GM23338 (cell line): Measurements from ENCODE around the gene CENPP. TPM values are rescaled to one million over a fixed set of nuclear protein-coding genes. Genes with fewer than 3 reads are reported as not detected.

Experiments
- ATAC-seq: fragments of 200-7000 bp; cut with Tn5 transposase; 3 replicates; pipeline ENCODE4 v1.9.1; 2020
- DNase-seq: peaks from one replicate; pipeline ENCODE4 v3.0.0-alpha.2; 2015; ENCODE audit warnings: low spot score
- H2AFZ ChIP-seq: fragments of 200-600 bp; sonication (generic); 2 replicates; pipeline ENCODE4 v1.8.0; 2016; ENCODE audit warnings: antibody characterized with exemption, mild to moderate bottlenecking, moderate library complexity
- H3F3A ChIP-seq: fragments of 200-600 bp; sonication (generic); replicated peaks from 2 replicates; pipeline ENCODE4 v1.8.0; 2017; ENCODE audit warnings: antibody characterized with exemption, mixed run types, low read depth
- H3K27ac ChIP-seq: fragments of 200-600 bp; sonication (generic); 2 replicates; pipeline ENCODE4 v1.6.1; 2016; ENCODE audit warnings: low read depth
- H3K27me3 ChIP-seq: fragments of 200-600 bp; sonication (generic); 2 replicates; pipeline ENCODE4 v1.8.0; 2016; ENCODE audit warnings: mild to moderate bottlenecking, mixed run types, moderate library complexity; ENCODE audit not compliant: insufficient read depth
- H3K36me3 ChIP-seq: fragments of 200-600 bp; sonication (generic); 2 replicates; pipeline ENCODE4 v1.8.0; 2016; ENCODE audit warnings: mild to moderate bottlenecking; ENCODE audit not compliant: insufficient read depth
- H3K4me1 ChIP-seq: fragments of 200-600 bp; sonication (generic); 2 replicates; pipeline ENCODE4 v1.8.0; 2016; ENCODE audit warnings: mild to moderate bottlenecking, moderate library complexity; ENCODE audit not compliant: insufficient read depth
- H3K4me2 ChIP-seq: fragments of 200-600 bp; sonication (generic); 2 replicates; pipeline ENCODE4 v1.7.1; 2017; ENCODE audit warnings: mixed run types
- H3K4me3 ChIP-seq: fragments of 200-600 bp; sonication (generic); 2 replicates; pipeline ENCODE4 v1.6.1; 2016; ENCODE audit warnings: mixed run types
- H3K79me2 ChIP-seq: fragments of 200-600 bp; sonication (generic); replicated peaks from 2 replicates; pipeline ENCODE4 v1.8.0; 2017; ENCODE audit warnings: mild to moderate bottlenecking; ENCODE audit not compliant: insufficient read depth
- H3K9me2 ChIP-seq: fragments of 200-600 bp; sonication (generic); 2 replicates; pipeline ENCODE4 v1.8.0; 2017; ENCODE audit not compliant: insufficient read depth
- H4K20me1 ChIP-seq: fragments of 200-600 bp; sonication (generic); replicated peaks from 2 replicates; pipeline ENCODE4 v1.8.0; 2017; ENCODE audit warnings: mild to moderate bottlenecking; ENCODE audit not compliant: insufficient read depth
- H3K27ac Mint-ChIP-seq: 2 replicates; pipeline ENCODE4 v1.8.0; 2020; ENCODE audit warnings: inconsistent platforms, mild to moderate bottlenecking, moderate library complexity, mixed read lengths
- H3K27me3 Mint-ChIP-seq: 3 replicates; pipeline ENCODE4 v1.8.0; 2022; ENCODE audit warnings: low read depth, mild to moderate bottlenecking, moderate library complexity, mixed read lengths, inconsistent platforms; ENCODE audit not compliant: insufficient read depth, poor library complexity
- H3K36me3 Mint-ChIP-seq: 3 replicates; pipeline ENCODE4 v1.8.0; 2021; ENCODE audit warnings: low read depth, mild to moderate bottlenecking, inconsistent platforms, moderate library complexity, mixed read lengths
- H3K4me1 Mint-ChIP-seq: 3 replicates; pipeline ENCODE4 v1.8.0; 2020; ENCODE audit warnings: mild to moderate bottlenecking, inconsistent platforms, mixed read lengths
- H3K4me3 Mint-ChIP-seq: 3 replicates; pipeline ENCODE4 v1.8.0; 2021; ENCODE audit warnings: moderate library complexity, mild to moderate bottlenecking, inconsistent platforms, mixed read lengths
- H3K9me3 Mint-ChIP-seq: 3 replicates; pipeline ENCODE4 v1.8.0; 2020; ENCODE audit warnings: moderate library complexity, mild to moderate bottlenecking, inconsistent platforms, mixed read lengths
- CREB1 ChIP-seq: fragments of 250-450 bp; sonication (Bioruptor Pico); IDR thresholded peaks from 2 replicates; pipeline ENCODE4 v1.5.0; 2020; ENCODE audit warnings: low read depth, mild to moderate bottlenecking, moderate library complexity
- CTCF ChIP-seq, 2 experiments: fragments of 200-600 bp in 1 of 2; sonication (generic) in 1 of 2; conservative IDR thresholded peaks; 2 replicates each; pipeline versions ENCODE4 v1.5.1 to v1.6.1; 2016 to 2017; ENCODE audit warnings: antibody characterized with exemption in 2 of 2, low read depth in 2 of 2, mild to moderate bottlenecking in 2 of 2, moderate library complexity in 1 of 2
- ETS1 ChIP-seq: IDR thresholded peaks from 2 replicates; pipeline ENCODE4 v1.6.1; 2016; ENCODE audit warnings: antibody characterized with exemption
- EZH2 ChIP-seq: fragments of 200-600 bp; sonication (generic); IDR thresholded peaks from one replicate; pipeline ENCODE4 v1.8.0; 2017; ENCODE audit warnings: antibody characterized with exemption, mild to moderate bottlenecking, low read depth; ENCODE audit not compliant: unreplicated experiment
- NANOG ChIP-seq: IDR thresholded peaks from 2 replicates; pipeline ENCODE4 v1.6.1; 2016; ENCODE audit warnings: antibody characterized with exemption, borderline replicate concordance
- POLR2AphosphoS5 ChIP-seq: IDR thresholded peaks from 2 replicates; pipeline ENCODE4 v1.6.1; 2016; ENCODE audit warnings: antibody characterized with exemption, low read depth
- REST ChIP-seq: IDR thresholded peaks from one replicate; pipeline ENCODE4 v1.6.1; 2018; ENCODE audit warnings: antibody characterized with exemption; ENCODE audit not compliant: unreplicated experiment
- ZNF331 ChIP-seq: fragments of 250-450 bp; sonication (Bioruptor Pico); IDR thresholded peaks from 2 replicates; pipeline ENCODE4 v1.5.0; 2020; ENCODE audit warnings: low read depth, mild to moderate bottlenecking, moderate library complexity
- polyA plus RNA-seq: library from polyadenylated mRNA; unstranded; fragments of >200 nt; fragmentation: Nextera tagmentation; extraction: Ambion mirVana; gene quantifications from 2 replicates; pipeline ENCODE4 v1.2.1, GENCODE V29; 2016
- total RNA-seq: library from RNA; depleted of rRNA; stranded (reverse); fragments of >200 nt; shearing (Covaris generic); gene quantifications from 2 replicates; pipeline ENCODE4 v1.2.3, GENCODE V29; 2014

CENPP gene
- total and polyA plus RNA-seq, 2 experiments from 2014 or later, result 11.0 to 12.6 TPM

- ATAC-seq (peak; percentile 29; the same call in 1 of the 3 replicates), DNase-seq (no peak)
- Mint-ChIP-seq H3K27me3 (peaks cover 1% of the 10 kb centered on the region), H3K36me3 (no peaks in the 10 kb centered on the region), H3K27ac (no peak overlapping the region), H3K9me3 (no peaks in the 10 kb centered on the region), H3K4me1 (peaks cover 12% of the 10 kb centered on the region), H3K4me3 (no peak overlapping the region)
- Histone ChIP-seq H4K20me1 (no peaks in the 10 kb centered on the region), H3K79me2 (no peaks in the 10 kb centered on the region), H3F3A (no peaks in the 10 kb centered on the region), H3K27me3 (no peaks in the 10 kb centered on the region), H3K4me3 (no peak overlapping the region), H3K9me2 (no peaks in the 10 kb centered on the region), H3K36me3 (no peaks in the 10 kb centered on the region), H3K4me1 (peaks cover 23% of the 10 kb centered on the region), H3K27ac (no peak overlapping the region), H3K4me2 (no peak overlapping the region), H2AFZ (no peak overlapping the region)
- TF ChIP-seq EZH2 (no peak), POLR2AphosphoS5 (no peak), ETS1 (no peak), NANOG (no peak)
Observed at GRCh38 chr9:92476962-92477361, 151.2 kb downstream of the CENPP start.

DNA sequence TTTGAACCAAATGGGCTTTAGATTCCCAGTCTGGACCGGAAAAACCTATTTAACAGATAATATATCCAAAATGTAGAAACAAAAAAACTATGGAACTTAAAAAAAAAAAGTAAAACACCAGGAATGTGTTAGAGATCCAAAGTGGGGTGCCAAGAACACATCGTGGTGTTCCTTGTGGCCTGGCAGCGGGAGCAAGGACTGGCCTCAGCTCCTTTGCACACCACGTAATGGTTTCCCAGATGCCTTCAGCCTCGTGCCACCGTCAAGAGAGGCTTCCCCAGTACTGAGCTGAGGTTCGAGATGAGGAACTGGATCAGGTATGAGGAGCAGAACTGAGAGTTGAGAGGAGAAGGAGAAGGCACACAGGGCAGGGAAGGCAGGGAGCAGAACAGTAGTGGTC is 153.0 kb downstream of the CENPP start:
- Mint-ChIP-seq H3K4me1 (peaks cover 12% of the 10 kb centered on the region), H3K9me3 (no peaks in the 10 kb centered on the region), H3K27ac (no peak overlapping the region), H3K4me3 (no peak overlapping the region), H3K36me3 (no peaks in the 10 kb centered on the region), H3K27me3 (no peaks in the 10 kb centered on the region)
- no peaks in the 10 kb centered on the region for H3K27me3 ChIP-seq
- TF ChIP-seq CREB1 (CRISPR knock-in tag) (no peak), REST (no peak), CTCF (conservative IDR thresholded peaks at IDR 0.05; ENCODE audit: low read depth in 2 of 2) (no peak), EZH2 (no peak), ETS1 (no peak), ZNF331 (CRISPR knock-in tag) (no peak)
- H3F3A ChIP-seq, result no peaks in the 10 kb centered on the region
- no peak overlapping the region for H3K4me3 ChIP-seq
- H4K20me1 ChIP-seq, result no peaks in the 10 kb centered on the region
- H3K36me3 ChIP-seq, result no peaks in the 10 kb centered on the region
- H3K27ac ChIP-seq, result no peak overlapping the region
- H3K79me2 ChIP-seq, result no peaks in the 10 kb centered on the region
- H3K9me2 ChIP-seq, result no peaks in the 10 kb centered on the region
- H2AFZ ChIP-seq, result no peak overlapping the region
- peaks cover 23% of the 10 kb centered on the region for H3K4me1 ChIP-seq
- DNase-seq (no peak), ATAC-seq (no peak)
- H3K4me2 ChIP-seq, result no peak overlapping the region
